ENCODE data around the gene GRAMD1A. TPM values are rescaled to one million over a fixed set of nuclear protein-coding genes. Genes with fewer than 3 reads are reported as not detected.

The GRAMD1A gene
- total RNA-seq, 1 experiment from 2014 or later: 125 TPM

DNA sequence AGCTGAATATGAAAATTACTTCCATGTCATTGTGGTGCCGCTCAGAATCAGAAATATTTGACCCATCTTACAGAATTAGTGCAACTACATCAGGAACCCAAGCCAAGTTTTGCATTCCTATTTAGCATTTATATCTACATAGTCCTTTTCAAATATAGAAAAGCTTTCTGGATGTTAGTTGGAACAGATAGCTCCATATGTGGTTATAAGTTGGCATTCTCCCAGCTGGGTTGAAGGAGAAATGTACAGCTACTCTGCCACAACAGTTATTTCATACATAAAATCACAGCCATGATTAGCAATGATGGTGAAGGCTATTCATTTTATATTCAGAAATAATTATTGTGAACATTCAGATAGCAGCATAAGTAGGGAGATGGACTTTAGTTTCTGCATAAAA is 69.6 kb downstream of the GRAMD1A start:
- Histone ChIP-seq H3K4me2 (ENCODE audit: insufficient read depth, insufficient read length, low read length) (no peak overlapping the region), H3T11ph (ENCODE audit: low read length) (no peak overlapping the region), H2BK5ac (ENCODE audit: insufficient read length, low read length) (no peak overlapping the region), H3K4me1 (ENCODE audit: insufficient read depth, low read length) (peaks cover 5% of the 10 kb centered on the region; the same call in 1 of the 2 replicates), H2AK5ac (ENCODE audit: insufficient read length, low read length) (no peak overlapping the region), H2BK15ac (ENCODE audit: low read depth, low read length) (no peak overlapping the region), H3K79me1 (ENCODE audit: insufficient read depth, low read depth, low read length, poor library complexity, severe bottlenecking) (no peaks in the 10 kb centered on the region), H3K14ac (ENCODE audit: insufficient read depth, low read length) (no peak overlapping the region), H4K5ac (ENCODE audit: insufficient read length, low read depth, low read length) (no peak overlapping the region), H4K20me1 (ENCODE audit: control insufficient read depth, insufficient read depth, insufficient read length) (no peaks in the 10 kb centered on the region), H2BK12ac (ENCODE audit: insufficient read length, low read depth, low read length) (no peak overlapping the region), H3K27ac (ENCODE audit: insufficient read length, low read depth, low read length) (no peak overlapping the region), H3K18ac (ENCODE audit: insufficient read length, low read depth, low read length) (no peak overlapping the region), H3K79me2 (ENCODE audit: insufficient read depth, low read length) (no peaks in the 10 kb centered on the region), H3K9me3 (ENCODE audit: control insufficient read depth, low read depth, low read length) (no peaks in the 10 kb centered on the region), H3K4ac (ENCODE audit: low read depth, low read length) (no peak overlapping the region), H4K91ac (ENCODE audit: insufficient read length, low read depth, low read length) (no peak overlapping the region), H2BK20ac (ENCODE audit: low read depth, low read length, poor library complexity, severe bottlenecking) (no peak overlapping the region), H3K27me3 (ENCODE audit: insufficient read depth, low read length) (no peaks in the 10 kb centered on the region), H3K56ac (ENCODE audit: insufficient read length, low read depth, low read length) (no peak overlapping the region), H2BK120ac (ENCODE audit: low read depth, low read length, poor library complexity, severe bottlenecking) (no peak overlapping the region), H2AFZ (ENCODE audit: low read length) (no peak overlapping the region), H4K8ac (replicated peaks; ENCODE audit: insufficient read length, low read depth, low read length) (no peak overlapping the region), H3K23me2 (ENCODE audit: insufficient read length, low read depth, low read length, poor library complexity, severe bottlenecking) (no peaks in the 10 kb centered on the region), H3K23ac (ENCODE audit: insufficient read length, low read depth, low read length) (no peak overlapping the region), H3K9ac (ENCODE audit: extremely low read depth, insufficient read length, low read length) (no peak overlapping the region)
- WGBS (ENCODE audit: extremely low coverage, insufficient read length, low lambda C conversion rate): no CpG with 5 or more reads among the region's 1 CpG
- H3K27me3 Mint-ChIP-seq (ENCODE audit: low read depth): peaks cover 3% of the 10 kb centered on the region
- H3K4me1 Mint-ChIP-seq: peaks cover 26 to 29% of the 10 kb centered on the region in 2 experiments
- peaks cover 0 to 4% (median 0%) of the 10 kb centered on the region in 3 experiments; a peak in 3 of 7 replicates for H3K36me3 Mint-ChIP-seq (ENCODE audit: insufficient read depth in 1 of 3, low read depth in 3 of 3)
- TF ChIP-seq CTCF (conservative IDR thresholded peaks at IDR 0.05): no peak
- H3K9me3 Mint-ChIP-seq: peaks cover 6 to 8% of the 10 kb centered on the region in 2 experiments; a peak in 4 of 5 replicates
- DNase-seq: no peak
- H3K27ac Mint-ChIP-seq: no peak overlapping the region; a peak in 1 of 7 replicates
- no peak overlapping the region for H3K4me3 Mint-ChIP-seq
